ENCODE measurements around the gene PIGW.

PIGW gene

DNA sequence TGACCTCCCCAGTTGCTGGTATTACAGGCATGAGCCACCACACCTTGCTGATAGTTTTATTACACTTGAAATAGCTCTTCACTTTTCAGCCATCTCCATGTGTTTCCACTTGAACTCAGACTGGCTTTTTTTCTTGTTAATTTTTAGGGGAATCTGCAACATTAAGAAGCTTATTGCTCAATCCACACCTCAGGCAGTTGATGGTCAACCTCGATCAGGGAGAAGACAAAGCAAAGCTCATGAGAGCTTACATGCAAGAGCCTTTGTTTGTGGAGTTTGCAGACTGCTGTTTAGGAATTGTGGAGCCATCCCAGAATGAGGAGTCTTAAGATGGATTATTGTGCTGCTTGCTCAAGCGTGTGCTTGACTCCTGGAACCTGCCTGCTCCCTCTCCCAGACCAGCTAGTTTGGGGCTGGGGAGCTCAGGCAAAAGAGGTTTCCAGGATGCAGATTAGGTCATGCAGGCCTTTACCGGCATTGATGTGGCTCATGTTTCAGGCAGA lies 39.7 kb upstream of the PIGW start:
- peak overlapping the region; percentile 86 for H3K27ac ChIP-seq
- TF ChIP-seq, protein P1, sequence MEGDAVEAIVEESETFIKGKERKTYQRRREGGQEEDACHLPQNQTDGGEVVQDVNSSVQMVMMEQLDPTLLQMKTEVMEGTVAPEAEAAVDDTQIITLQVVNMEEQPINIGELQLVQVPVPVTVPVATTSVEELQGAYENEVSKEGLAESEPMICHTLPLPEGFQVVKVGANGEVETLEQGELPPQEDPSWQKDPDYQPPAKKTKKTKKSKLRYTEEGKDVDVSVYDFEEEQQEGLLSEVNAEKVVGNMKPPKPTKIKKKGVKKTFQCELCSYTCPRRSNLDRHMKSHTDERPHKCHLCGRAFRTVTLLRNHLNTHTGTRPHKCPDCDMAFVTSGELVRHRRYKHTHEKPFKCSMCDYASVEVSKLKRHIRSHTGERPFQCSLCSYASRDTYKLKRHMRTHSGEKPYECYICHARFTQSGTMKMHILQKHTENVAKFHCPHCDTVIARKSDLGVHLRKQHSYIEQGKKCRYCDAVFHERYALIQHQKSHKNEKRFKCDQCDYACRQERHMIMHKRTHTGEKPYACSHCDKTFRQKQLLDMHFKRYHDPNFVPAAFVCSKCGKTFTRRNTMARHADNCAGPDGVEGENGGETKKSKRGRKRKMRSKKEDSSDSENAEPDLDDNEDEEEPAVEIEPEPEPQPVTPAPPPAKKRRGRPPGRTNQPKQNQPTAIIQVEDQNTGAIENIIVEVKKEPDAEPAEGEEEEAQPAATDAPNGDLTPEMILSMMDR (conservative IDR thresholded peaks at IDR 0.05) = no peak

DNA sequence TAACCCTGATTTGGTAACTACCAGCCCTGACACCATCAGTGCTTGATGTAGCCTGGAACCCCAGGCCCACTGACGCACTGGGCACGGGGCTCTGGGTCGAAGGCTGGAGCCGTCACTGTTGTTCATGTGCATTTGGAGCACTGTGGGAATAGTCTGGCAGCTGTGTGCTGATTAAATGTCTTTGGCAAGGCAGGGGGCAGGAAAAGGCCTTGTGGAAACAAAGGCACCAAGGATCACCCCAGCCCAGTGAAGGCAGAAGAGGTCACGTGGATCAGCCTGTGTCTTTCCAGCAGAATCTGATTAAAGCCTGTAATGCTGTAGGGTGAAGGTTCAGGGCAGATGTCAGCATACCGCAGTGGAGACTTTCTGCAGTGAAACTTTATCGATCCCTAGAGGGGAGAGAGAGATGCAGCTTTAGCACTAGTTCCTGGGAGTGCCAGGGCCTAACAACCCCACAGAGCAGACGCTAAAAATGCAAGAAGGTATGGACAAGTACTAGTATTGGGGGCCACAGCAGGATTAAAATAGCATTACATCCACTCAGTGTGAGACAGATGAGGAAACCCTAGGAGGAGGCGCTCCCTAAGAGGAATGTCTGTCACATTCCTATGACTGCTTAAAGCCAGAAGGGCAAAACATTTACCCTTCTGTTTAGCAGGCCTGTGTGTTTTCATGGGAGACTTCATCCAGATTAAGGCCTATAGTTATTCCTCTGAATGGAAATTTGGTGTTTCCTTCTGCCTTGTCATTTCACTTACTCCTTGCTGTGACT lies 38.6 kb upstream of the PIGW start:
- H3K27ac ChIP-seq = peak overlapping the region; percentile 86
- TF ChIP-seq, protein P1 (conservative IDR thresholded peaks at IDR 0.05) = no peak

DNA sequence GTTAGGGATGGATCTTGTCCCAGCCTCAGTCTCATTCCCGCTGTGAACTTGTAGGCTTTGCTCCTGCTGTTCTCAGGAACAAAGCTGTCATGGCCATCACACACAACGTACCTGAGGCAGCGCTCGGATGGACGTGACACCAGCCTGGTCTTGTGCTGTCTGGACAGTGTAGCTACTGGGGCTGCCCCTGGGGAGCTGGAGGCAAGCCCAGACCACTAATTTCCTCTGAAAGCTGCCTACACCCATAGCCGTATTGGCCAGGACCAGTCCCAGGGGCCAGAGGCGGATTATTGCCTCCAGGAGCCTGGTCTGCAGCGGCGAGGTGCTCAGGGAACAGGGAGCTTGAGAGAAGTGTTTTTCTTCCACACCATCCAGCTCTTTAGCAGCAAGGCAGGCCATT lies 36.6 kb upstream of the PIGW start:
- TF ChIP-seq, protein P1 (conservative IDR thresholded peaks at IDR 0.05) = no peak
- H3K27ac ChIP-seq = no peak overlapping the region

DNA sequence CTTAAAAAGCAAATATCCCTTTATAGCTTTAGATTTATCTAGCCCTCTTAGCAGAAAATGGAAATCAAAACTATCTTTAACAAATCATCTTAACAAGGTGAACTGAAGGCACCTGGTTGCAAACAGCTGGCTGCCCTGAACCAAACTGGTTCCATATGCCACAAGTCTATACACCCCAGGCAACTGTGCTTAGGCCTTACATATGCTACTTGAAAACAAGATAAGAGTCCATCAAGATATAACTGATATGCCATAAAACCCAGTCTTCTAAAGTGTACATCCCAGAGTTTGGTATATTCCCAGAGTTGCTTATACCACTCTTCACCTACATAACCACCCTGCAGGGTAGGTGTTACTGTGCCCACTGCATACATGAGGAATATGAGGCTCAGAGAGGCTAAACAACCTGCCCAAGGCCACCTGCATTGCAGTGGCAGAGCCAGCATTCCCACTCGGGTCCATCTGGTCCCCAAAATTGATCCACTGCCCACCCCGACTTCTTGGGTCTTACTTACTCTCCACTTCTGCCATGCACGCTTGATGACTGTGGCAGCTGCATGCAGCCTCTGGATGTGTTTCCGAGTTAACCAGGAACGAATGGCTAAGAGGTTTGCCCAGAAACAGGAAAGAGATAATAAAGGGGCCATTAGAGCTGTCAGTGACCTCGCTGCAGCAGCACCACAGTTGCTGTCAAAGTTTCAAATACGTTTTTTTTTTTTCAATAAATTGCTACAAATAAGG lies 36.1 kb upstream of the PIGW start:
- TF ChIP-seq, protein P1 (conservative IDR thresholded peaks at IDR 0.05) = no peak
- H3K27ac ChIP-seq = no peak overlapping the region

DNA sequence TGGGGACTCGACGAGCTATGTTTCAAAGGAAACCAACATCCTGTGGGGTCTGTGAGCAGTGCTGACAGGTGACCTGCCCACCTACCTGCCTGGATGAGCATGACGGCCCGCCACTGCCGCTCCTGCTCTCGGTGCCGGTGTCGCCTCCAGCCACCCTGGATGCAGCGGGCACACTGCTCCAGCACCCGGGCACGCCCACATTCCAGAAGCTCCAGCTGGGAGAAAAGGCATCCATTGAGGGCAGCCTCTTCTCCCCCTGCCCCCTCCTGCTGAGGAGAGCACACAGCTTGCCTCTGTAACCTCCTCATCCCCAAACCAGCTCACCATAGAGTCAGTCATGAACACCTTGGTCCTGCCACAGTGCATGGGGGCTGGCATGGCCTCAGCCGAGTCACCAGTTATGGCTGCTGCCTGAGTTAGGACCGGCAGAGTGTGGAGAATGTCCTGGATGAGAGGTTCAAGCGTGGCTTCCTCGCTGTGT lies 34.0 kb upstream of the PIGW start:
- TF ChIP-seq, protein P1 (conservative IDR thresholded peaks at IDR 0.05) = no peak
- H3K27ac ChIP-seq = no peak overlapping the region

DNA sequence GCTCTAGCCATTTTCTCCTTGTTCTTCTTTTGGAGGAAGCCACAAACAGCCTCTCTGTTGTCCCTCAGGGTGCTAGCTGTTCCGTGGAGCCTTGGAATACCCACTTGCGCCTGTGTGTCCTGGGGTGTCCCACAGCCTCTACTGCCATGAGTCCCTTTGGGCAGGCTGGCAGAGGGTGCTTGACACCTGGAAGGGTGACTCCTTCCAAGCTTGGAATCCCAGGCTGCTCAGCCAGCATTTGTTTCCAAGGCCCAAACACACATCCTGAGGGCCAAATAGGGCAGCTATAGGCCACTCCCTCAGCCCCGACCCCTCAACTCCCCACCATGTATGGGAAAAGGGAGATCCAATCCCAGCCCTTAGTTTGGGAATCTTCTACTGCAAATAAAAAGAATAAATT lies 33.4 kb upstream of the PIGW start:
- TF ChIP-seq, protein P1 (conservative IDR thresholded peaks at IDR 0.05) = no peak
- H3K27ac ChIP-seq = no peak overlapping the region

DNA sequence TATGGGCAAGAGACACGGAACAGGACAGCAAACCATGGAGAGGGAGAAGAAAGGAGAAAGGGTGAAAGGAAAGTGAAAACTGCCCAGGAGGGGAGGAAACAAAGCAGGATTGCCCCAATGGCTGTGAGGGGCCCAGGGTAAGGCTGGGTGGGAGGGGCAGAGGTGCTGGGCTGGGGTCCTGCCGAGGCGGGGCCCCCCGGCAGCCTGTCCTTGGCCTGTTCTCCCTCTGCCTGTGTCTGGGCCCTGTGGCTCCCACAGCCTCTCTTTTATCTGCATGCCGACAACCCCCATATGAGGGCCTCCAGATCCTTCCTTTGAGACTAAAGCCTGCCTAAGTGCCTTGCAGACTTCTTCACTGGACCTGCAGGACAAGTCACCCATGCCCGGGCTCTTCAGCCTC lies 32.8 kb upstream of the PIGW start:
- H3K27ac ChIP-seq = no peak overlapping the region
- TF ChIP-seq, protein P1 (conservative IDR thresholded peaks at IDR 0.05) = no peak
